GM21526 (cell line): ENCODE results near the gene COTL1.
"Not testable (repeated sequence)": the region's sequence is repeated elsewhere in the genome, so short reads cannot be mapped to it uniquely, and the experiment has no call there.

Experiments
- ATAC-seq: cut with Tn5 transposase; IDR thresholded peaks from one replicate; pipeline ENCODE4 v1.9.1; 2021; ENCODE audit warnings: moderate library complexity; ENCODE audit not compliant: unreplicated experiment, low FRiP score

COTL1 gene

GRCh38 chr16:84575914-84576313, 42.0 kb downstream of the COTL1 start:
- ATAC-seq = no peak

- ATAC-seq = no peak
Measured at GRCh38 chr16:84574191-84574590, 43.7 kb downstream of the COTL1 start.

- ATAC-seq = no peak
Measured at GRCh38 chr16:84572096-84572495, 45.8 kb downstream of the COTL1 start.

GRCh38 chr16:84571506-84571905, 46.4 kb downstream of the COTL1 start:
- ATAC-seq = no peak

- ATAC-seq = no peak
Measured at GRCh38 chr16:84570739-84571403, 47.0 kb downstream of the COTL1 start.

- ATAC-seq = no peak
Measured at GRCh38 chr16:84569382-84569987, 48.4 kb downstream of the COTL1 start.

GRCh38 chr16:84568066-84568465, 49.8 kb downstream of the COTL1 start:
- no peak for ATAC-seq

GRCh38 chr16:84567286-84567962, 50.5 kb downstream of the COTL1 start:
- no peak for ATAC-seq

- ATAC-seq = no peak
Measured at GRCh38 chr16:84566545-84567257, 51.2 kb downstream of the COTL1 start.

GRCh38 chr16:84565669-84566495, 52.0 kb downstream of the COTL1 start:
- no peak for ATAC-seq

GRCh38 chr16:84563786-84564420, 54.0 kb downstream of the COTL1 start:
- no peak for ATAC-seq

GRCh38 chr16:84563064-84563715, 54.7 kb downstream of the COTL1 start:
- ATAC-seq = no peak

- no peak for ATAC-seq
Measured at GRCh38 chr16:84562174-84562815, 55.6 kb downstream of the COTL1 start.

- ATAC-seq = no peak
Measured at GRCh38 chr16:84561291-84561690, 56.6 kb downstream of the COTL1 start.

- no peak for ATAC-seq
Measured at GRCh38 chr16:84560269-84560668, 57.6 kb downstream of the COTL1 start.

GRCh38 chr16:84559311-84559932, 58.5 kb downstream of the COTL1 start:
- ATAC-seq = no peak

GRCh38 chr16:84558850-84559249, 59.0 kb downstream of the COTL1 start:
- not testable (repeated sequence) for ATAC-seq

GRCh38 chr16:84557504-84557903, 60.4 kb downstream of the COTL1 start:
- no peak for ATAC-seq
